RWPE2 (cell line): ENCODE results near the gene ADGRF3.
"Not testable (repeated sequence)": the region's sequence is repeated elsewhere in the genome, so short reads cannot be mapped to it uniquely, and the experiment has no call there.

Experiments
- ATAC-seq: fragments of 200-7000 bp; cut with Tn5 transposase; 3 replicates; pipeline ENCODE4 v1.9.1; 2021; ENCODE audit warnings: low read depth
- DNase-seq: peaks from one replicate; pipeline ENCODE4 v3.0.0-alpha.2; 2020; ENCODE audit warnings: low spot score
- H3K27ac ChIP-seq: fragments of 450-650 bp; 2 replicates; pipeline ENCODE4 v1.5.1; 2017; ENCODE audit warnings: mild to moderate bottlenecking; ENCODE audit not compliant: poor library complexity, severe bottlenecking
- H3K27me3 ChIP-seq: fragments of 250-450 bp; sonication (Bioruptor Pico); 2 replicates; pipeline ENCODE4 v1.5.1; 2021; ENCODE audit warnings: mild to moderate bottlenecking, moderate library complexity; ENCODE audit not compliant: insufficient read depth, poor library complexity, severe bottlenecking
- H3K36me3 ChIP-seq: fragments of 250-450 bp; sonication (Bioruptor Pico); 2 replicates; pipeline ENCODE4 v1.5.1; 2020; ENCODE audit warnings: low read depth, mild to moderate bottlenecking, moderate library complexity
- H3K4me1 ChIP-seq: fragments of 250-450 bp; sonication (Bioruptor Pico); 2 replicates; pipeline ENCODE4 v1.5.1; 2021; ENCODE audit warnings: mild to moderate bottlenecking, moderate library complexity; ENCODE audit not compliant: insufficient read depth, poor library complexity, severe bottlenecking
- H3K4me3 ChIP-seq: fragments of 250-450 bp; sonication (Bioruptor Pico); 2 replicates; pipeline ENCODE4 v1.5.1; 2021; ENCODE audit warnings: mild to moderate bottlenecking, moderate library complexity; ENCODE audit not compliant: severe bottlenecking
- H3K9me3 ChIP-seq: fragments of 250-450 bp; sonication (Bioruptor Pico); 2 replicates; pipeline ENCODE4 v1.5.1; 2021; ENCODE audit warnings: mild to moderate bottlenecking, moderate library complexity; ENCODE audit not compliant: severe bottlenecking
- TF ChIP-seq, protein P1 (sequence below): fragments of 450-650 bp; IDR thresholded peaks from one replicate; pipeline ENCODE4 v1.5.1; 2017; ENCODE audit warnings: mild to moderate bottlenecking, moderate library complexity; ENCODE audit not compliant: poor library complexity, severe bottlenecking

The ADGRF3 gene

DNA sequence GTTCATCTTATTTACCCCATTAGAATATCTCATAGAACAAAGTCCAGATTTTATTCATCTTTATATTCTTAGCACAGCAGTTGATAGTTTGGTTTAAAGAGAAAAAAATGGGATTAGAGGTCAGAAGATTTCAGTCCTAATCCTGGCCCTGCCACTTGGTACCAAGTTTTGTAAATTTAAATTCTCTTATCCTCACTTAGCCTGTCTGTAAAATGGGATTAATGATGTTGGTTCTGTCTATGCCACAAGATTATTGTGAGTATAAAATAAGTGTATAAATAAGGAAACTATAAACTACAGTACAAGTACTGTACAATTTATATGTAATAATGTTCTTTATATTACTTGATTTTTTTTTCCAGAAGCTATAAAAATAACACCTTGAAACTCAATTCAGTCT, 38.0 kb upstream of the ADGRF3 start:
- no peak for DNase-seq
- H3K9me3 ChIP-seq, result no peaks in the 10 kb centered on the region
- ATAC-seq, result no peak
- peaks cover 86% of the 10 kb centered on the region for H3K36me3 ChIP-seq
- TF ChIP-seq, protein P1, sequence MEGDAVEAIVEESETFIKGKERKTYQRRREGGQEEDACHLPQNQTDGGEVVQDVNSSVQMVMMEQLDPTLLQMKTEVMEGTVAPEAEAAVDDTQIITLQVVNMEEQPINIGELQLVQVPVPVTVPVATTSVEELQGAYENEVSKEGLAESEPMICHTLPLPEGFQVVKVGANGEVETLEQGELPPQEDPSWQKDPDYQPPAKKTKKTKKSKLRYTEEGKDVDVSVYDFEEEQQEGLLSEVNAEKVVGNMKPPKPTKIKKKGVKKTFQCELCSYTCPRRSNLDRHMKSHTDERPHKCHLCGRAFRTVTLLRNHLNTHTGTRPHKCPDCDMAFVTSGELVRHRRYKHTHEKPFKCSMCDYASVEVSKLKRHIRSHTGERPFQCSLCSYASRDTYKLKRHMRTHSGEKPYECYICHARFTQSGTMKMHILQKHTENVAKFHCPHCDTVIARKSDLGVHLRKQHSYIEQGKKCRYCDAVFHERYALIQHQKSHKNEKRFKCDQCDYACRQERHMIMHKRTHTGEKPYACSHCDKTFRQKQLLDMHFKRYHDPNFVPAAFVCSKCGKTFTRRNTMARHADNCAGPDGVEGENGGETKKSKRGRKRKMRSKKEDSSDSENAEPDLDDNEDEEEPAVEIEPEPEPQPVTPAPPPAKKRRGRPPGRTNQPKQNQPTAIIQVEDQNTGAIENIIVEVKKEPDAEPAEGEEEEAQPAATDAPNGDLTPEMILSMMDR, result no peak
- no peak overlapping the region for H3K27ac ChIP-seq
- H3K27me3 ChIP-seq, result no peaks in the 10 kb centered on the region
- H3K4me1 ChIP-seq, result no peaks in the 10 kb centered on the region
- no peak overlapping the region for H3K4me3 ChIP-seq

DNA sequence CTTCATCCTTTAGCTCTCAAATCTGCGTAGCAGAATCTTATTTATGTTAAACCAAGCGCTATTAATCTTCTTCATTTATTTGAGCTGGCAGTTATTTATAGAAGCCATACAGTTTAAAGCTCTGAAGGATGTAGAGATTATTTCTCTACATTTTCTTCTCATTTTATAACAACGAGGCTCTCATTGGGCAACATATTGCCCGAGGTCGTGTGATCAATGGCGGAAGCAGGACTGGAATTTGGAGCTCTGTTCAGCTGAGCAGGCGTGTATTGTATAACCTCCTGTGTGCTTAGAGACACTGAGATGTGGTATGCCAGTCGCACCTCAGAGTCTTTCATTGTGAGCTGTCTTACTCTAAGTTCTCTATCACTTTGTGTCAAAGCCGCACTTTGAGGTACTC, 37.6 kb upstream of the ADGRF3 start:
- H3K4me1 ChIP-seq, result no peaks in the 10 kb centered on the region
- no peaks in the 10 kb centered on the region for H3K27me3 ChIP-seq
- no peak overlapping the region for H3K4me3 ChIP-seq
- no peaks in the 10 kb centered on the region for H3K9me3 ChIP-seq
- TF ChIP-seq, protein P1, result no peak
- no peak for DNase-seq
- H3K36me3 ChIP-seq, result peaks cover 86% of the 10 kb centered on the region
- ATAC-seq, result peak; percentile 53; the same call in 2 of the 3 replicates
- no peak overlapping the region for H3K27ac ChIP-seq

DNA sequence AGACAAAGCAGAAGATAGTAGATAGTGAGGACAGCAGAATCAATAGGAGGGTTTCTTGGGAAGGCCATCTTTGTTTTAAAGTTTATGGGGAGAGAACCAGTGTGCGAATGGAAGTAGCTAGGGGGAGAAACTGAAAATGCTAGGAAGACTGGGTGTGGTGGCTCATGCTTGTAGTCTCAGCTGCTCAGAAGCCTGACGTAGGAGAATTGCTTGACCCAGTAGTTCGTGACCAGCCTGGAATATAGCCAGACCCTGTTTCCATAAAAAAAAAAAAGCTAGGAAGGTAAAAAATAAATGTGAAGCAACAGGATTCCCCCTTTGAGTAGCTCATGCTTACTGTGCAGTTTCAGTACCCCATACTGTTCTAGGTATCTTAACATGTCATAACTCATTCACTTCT, 36.0 kb upstream of the ADGRF3 start:
- DNase-seq (no peak), ATAC-seq (no peak)
- H3K27me3 ChIP-seq, result no peaks in the 10 kb centered on the region
- H3K9me3 ChIP-seq, result no peaks in the 10 kb centered on the region
- H3K27ac ChIP-seq, result no peak overlapping the region
- H3K36me3 ChIP-seq, result peaks cover 83% of the 10 kb centered on the region
- H3K4me3 ChIP-seq, result no peak overlapping the region
- TF ChIP-seq, protein P1, result no peak
- H3K4me1 ChIP-seq, result no peaks in the 10 kb centered on the region

DNA sequence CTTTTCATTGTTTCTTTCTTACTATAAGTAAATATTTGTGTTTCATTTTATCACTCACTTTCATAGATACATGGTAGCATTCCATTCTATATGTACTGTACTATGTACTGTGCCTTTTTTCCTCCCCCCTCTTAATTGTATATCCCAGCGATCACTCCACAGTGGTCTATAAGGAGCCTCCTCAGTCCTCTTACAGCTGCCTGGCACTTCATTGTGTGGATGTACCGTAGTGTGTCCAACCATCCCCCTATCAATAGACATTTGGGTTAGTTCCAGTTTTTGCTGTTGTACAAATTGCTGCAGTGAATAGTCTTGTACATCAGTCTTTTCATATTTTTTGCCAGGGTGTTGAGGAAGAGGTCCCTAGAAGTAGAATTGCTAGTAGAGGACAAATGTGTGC, 33.7 kb upstream of the ADGRF3 start:
- ATAC-seq, result no peak
- H3K27ac ChIP-seq, result no peak overlapping the region
- H3K27me3 ChIP-seq, result no peaks in the 10 kb centered on the region
- TF ChIP-seq, protein P1, result no peak
- H3K4me3 ChIP-seq, result no peak overlapping the region
- H3K9me3 ChIP-seq, result no peaks in the 10 kb centered on the region
- DNase-seq, result no peak
- no peaks in the 10 kb centered on the region for H3K4me1 ChIP-seq
- peaks cover 82% of the 10 kb centered on the region for H3K36me3 ChIP-seq

DNA sequence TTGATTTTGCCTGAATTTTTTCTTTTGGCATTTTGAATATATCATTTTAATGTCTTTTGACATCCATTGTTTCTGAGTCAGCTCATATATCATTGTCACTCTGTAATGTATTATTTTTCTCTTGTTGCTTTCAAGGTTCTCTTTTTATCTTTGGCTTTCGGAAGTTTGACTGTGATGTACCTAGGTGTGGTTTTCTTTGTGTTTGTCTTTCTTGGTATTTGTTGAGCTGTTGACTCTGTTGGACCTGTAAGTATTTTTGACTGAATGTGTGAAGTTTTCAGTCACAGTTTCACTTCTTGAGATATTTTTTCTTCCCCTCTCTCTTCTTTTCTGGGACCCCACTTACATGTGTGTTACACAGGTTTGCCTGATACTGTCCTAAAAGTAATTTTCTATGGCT, 30.2 kb upstream of the ADGRF3 start:
- no peak overlapping the region for H3K4me3 ChIP-seq
- H3K36me3 ChIP-seq, result peaks cover 91% of the 10 kb centered on the region
- no peak overlapping the region for H3K27ac ChIP-seq
- H3K4me1 ChIP-seq, result no peaks in the 10 kb centered on the region
- TF ChIP-seq, protein P1, result no peak
- H3K27me3 ChIP-seq, result no peaks in the 10 kb centered on the region
- no peak for DNase-seq
- no peaks in the 10 kb centered on the region for H3K9me3 ChIP-seq
- ATAC-seq, result no peak

DNA sequence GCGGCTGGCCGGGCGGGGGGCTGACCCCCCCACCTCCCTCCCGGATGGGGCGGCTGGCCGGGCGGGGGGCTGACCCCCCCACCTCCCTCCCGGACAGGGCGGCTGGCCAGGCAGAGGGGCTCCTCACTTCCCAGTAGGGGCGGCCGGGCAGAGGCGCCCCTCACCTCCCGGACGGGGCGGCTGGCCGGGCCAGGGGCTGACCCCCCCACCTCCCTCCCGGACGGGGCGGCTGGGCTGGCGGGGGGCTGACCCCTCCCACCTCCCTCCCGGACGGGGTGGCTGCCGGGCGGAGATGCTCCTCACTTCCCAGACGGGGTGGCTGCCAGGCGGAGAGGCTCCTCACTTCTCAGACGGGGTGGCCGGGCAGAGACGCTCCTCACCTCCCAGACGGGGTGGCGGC, 24.3 kb upstream of the ADGRF3 start:
- DNase-seq, H3K4me1 ChIP-seq, H3K9me3 ChIP-seq, H3K27ac ChIP-seq, H3K27me3 ChIP-seq, ATAC-seq, H3K4me3 ChIP-seq: not testable (repeated sequence)
- H3K36me3 ChIP-seq, result peaks cover 72% of the 10 kb centered on the region

DNA sequence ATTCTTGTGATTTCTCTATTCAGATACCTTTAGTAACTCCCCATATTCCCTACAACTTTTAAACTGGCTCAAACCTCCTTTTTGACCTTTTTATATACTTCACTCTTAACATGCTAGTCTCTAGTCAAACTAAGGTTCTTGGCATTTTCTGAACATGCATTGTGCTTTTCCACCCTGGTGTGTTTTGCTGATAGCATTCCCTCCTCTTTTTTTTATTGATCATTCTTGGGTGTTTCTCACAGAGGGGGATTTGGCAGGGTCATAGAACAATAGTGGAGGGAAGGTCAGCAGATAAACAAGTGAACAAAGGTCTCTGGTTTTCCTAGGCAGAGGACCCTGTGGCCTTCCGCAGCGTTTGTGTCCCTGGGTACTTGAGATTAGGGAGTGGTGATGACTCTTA, 23.1 kb upstream of the ADGRF3 start:
- not testable (repeated sequence) for H3K9me3 ChIP-seq, H3K27ac ChIP-seq, H3K4me3 ChIP-seq, ATAC-seq, H3K27me3 ChIP-seq, DNase-seq, H3K4me1 ChIP-seq
- H3K36me3 ChIP-seq, result peaks cover 71% of the 10 kb centered on the region
